ENCODE results near the gene CACNG8.

DNA sequence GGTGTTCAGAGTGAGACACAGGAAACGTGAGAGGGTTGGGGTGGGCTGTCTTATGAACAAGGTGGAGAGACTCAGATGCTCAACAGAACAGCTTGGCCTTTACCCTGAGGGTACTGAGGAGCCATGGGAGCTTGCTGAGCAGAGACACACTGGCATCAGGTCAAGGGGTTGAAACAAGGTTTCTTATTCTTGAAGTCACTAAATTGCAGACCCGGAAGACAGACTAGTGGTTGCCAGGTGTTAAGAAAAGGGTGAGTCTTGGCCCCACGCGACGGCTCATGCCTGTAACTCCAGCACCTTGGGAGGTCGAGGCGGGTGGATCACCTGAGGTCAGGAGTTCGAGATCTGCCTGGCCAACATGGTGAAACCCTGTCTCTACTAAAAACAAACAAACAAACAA is 51.1 kb downstream of the CACNG8 start:
- TF ChIP-seq REST (IDR thresholded peaks at IDR 0.05; ENCODE audit: insufficient read depth in 1 of 2, low read depth in 2 of 2, low read length in 2 of 2) = no peak
- TF ChIP-seq SIN3A (IDR thresholded peaks at IDR 0.05; ENCODE audit: borderline replicate concordance, insufficient read depth, low read length) = no peak
